GM10847 (cell line): ENCODE data around the gene MIA3.
A peak's percentile ranks its signal among the peaks of the same experiment; 100 is the strongest.

Source experiments
- POLR2A ChIP-seq: IDR thresholded peaks from 2 replicates; pipeline ENCODE4 v1.6.1; 2011; ENCODE audit not compliant: insufficient read length; ENCODE audit errors: extremely low read depth

MIA3 gene

GRCh38 chr1:222618001-222618879 is at the start of gene MIA3:
MIA3 (plus strand) TSS chr1:222618097; CDS start chr1:222618111, 14 bp downstream.
- TF ChIP-seq POLR2A: peak; percentile 70

GRCh38 chr1:222570837-222571236 is 47.1 kb upstream of the MIA3 start:
- TF ChIP-seq POLR2A: no peak

- TF ChIP-seq POLR2A: no peak
Measured at GRCh38 chr1:222579316-222579715, 38.6 kb upstream of the MIA3 start.

- no peak for TF ChIP-seq POLR2A
Measured at GRCh38 chr1:222582099-222582774, 35.7 kb upstream of the MIA3 start.

- TF ChIP-seq POLR2A: no peak
Measured at GRCh38 chr1:222583079-222583478, 34.8 kb upstream of the MIA3 start.

- no peak for TF ChIP-seq POLR2A
Measured at GRCh38 chr1:222586842-222587241, 31.1 kb upstream of the MIA3 start.

- no peak for TF ChIP-seq POLR2A
Measured at GRCh38 chr1:222588135-222588534, 29.8 kb upstream of the MIA3 start.

GRCh38 chr1:222589462-222590302 is 28.2 kb upstream of the MIA3 start, which contains the start of gene TAF1A:
TAF1A (minus strand) TSS chr1:222589933.
- peak; percentile 24 for TF ChIP-seq POLR2A

- no peak for TF ChIP-seq POLR2A
Measured at GRCh38 chr1:222592171-222592570, 25.7 kb upstream of the MIA3 start.

- TF ChIP-seq POLR2A: no peak
Measured at GRCh38 chr1:222594789-222595188, 23.1 kb upstream of the MIA3 start.

- TF ChIP-seq POLR2A: no peak
Measured at GRCh38 chr1:222596696-222597095, 21.2 kb upstream of the MIA3 start.

- no peak for TF ChIP-seq POLR2A
Measured at GRCh38 chr1:222600281-222600680, 17.6 kb upstream of the MIA3 start.

- no peak for TF ChIP-seq POLR2A
Measured at GRCh38 chr1:222601257-222601656, 16.6 kb upstream of the MIA3 start.

GRCh38 chr1:222606757-222607156 is 11.1 kb upstream of the MIA3 start:
- TF ChIP-seq POLR2A: no peak

- no peak for TF ChIP-seq POLR2A
Measured at GRCh38 chr1:222610728-222611127, 7.2 kb upstream of the MIA3 start.
